Body of pancreas (tissue), 4 donors: Measurements from ENCODE around the gene TCP11. TPM values are rescaled to one million over a fixed set of nuclear protein-coding genes. Genes with fewer than 3 reads are reported as not detected.

ENCODE experiments used
- ATAC-seq: fragments of 150-250 bp; one replicate; pipeline ENCODE4 v1.9.1; 2016
- DNase-seq, 4 donors: peaks; one replicate each; pipeline ENCODE4 v3.0.0-alpha.2; 2019
- H3K27ac ChIP-seq, 4 donors: fragments of 200-600 bp; sonication (generic); 1 replicate in 3 of 4; 2 replicates in 1 of 4; pipeline versions ENCODE4 v1.5.1 to v1.6.1; 2016 to 2019; ENCODE audit warnings: mild to moderate bottlenecking in 1 of 4, mixed read lengths in 1 of 4, moderate library complexity in 1 of 4
- H3K27me3 ChIP-seq, 2 donors: fragments of 200-600 bp; sonication (generic); one replicate each; pipeline ENCODE4 v1.6.0; 2016; ENCODE audit warnings: mild to moderate bottlenecking in 1 of 2
- H3K36me3 ChIP-seq, 2 donors: fragments of 200-600 bp; sonication (generic); replicated peaks in 1 of 2; 2 replicates each; pipeline ENCODE4 v1.5.1; 2016; ENCODE audit warnings: low read depth in 2 of 2; ENCODE audit not compliant: insufficient read depth in 1 of 2
- H3K4me1 ChIP-seq: fragments of 200-600 bp; sonication (generic); one replicate; pipeline ENCODE4 v1.6.0; 2016
- H3K4me3 ChIP-seq, 2 donors: fragments of 200-600 bp; sonication (generic); 1 replicate in 1 of 2; 2 replicates in 1 of 2; pipeline ENCODE4 v1.5.1; 2016 to 2019
- H3K9me3 ChIP-seq, 3 donors: fragments of 200-600 bp; sonication (generic); 1 replicate in 2 of 3; 2 replicates in 1 of 3; pipeline ENCODE4 v1.5.1; 2016
- CTCF ChIP-seq, 7 experiments: fragments of 450-650 bp in 4 of 7; fragments of 200-600 bp in 3 of 7; sonication (generic) in 3 of 7; IDR thresholded peaks; one replicate each; pipeline ENCODE4 v1.5.1; 2016 to 2019; ENCODE audit warnings: antibody characterized with exemption in 7 of 7
- POLR2A ChIP-seq, 3 donors: fragments of 450-650 bp; IDR thresholded peaks; one replicate each; pipeline ENCODE4 v1.6.1; 2016; ENCODE audit warnings: antibody characterized with exemption in 3 of 3, mild to moderate bottlenecking in 2 of 3
- WGBS, 2 donors: methylation state at CpG; one replicate each; pipeline ENCODE4 v1.1.5; 2017; 5-methylcytosine and 5-hydroxymethylcytosine counted together
- intact Hi-C: fragments of 100-400 bp; cut with DNase I; formaldehyde crosslinking; loops from one replicate; pipeline ENCODE4 v1.15.1; 2023
- total RNA-seq, 2 donors: library from RNA; depleted of rRNA; stranded (reverse); fragments of >200 nt; gene quantifications; one replicate each; pipeline ENCODE4 v1.1.0, GENCODE V29; 2016

Gene TCP11
- total RNA-seq, 2 donors from 2014 or later, result not detected

GRCh38 chr6:35099116-35099515 lies 42.0 kb downstream of the TCP11 start:
- 92 to 96% methylated on average over 5 of the region's 5 CpGs for WGBS, 2 donors
- Histone ChIP-seq H3K27ac (no peak overlapping the region), H3K36me3 (no peaks in the 10 kb centered on the region), H3K9me3 (no peaks in the 10 kb centered on the region), H3K4me1 (peaks cover 11% of the 10 kb centered on the region), H3K27me3 (no peaks in the 10 kb centered on the region), H3K4me3 (no peak overlapping the region)
- DNase-seq (no peak), ATAC-seq (no peak)
- no peak for TF ChIP-seq CTCF (IDR thresholded peaks at IDR 0.05)
- TF ChIP-seq POLR2A (IDR thresholded peaks at IDR 0.05), result no peak
- intact Hi-C loops, result no loop called here

GRCh38 chr6:35096129-35096862 lies 44.8 kb downstream of the TCP11 start:
- WGBS, 2 donors, result 11 to 17% methylated on average over 4 of the region's 4 CpGs
- intact Hi-C loops, result no loop called here

GRCh38 chr6:35094183-35094582 lies 47.0 kb downstream of the TCP11 start:
- peaks cover under 1 to 6% of the 10 kb centered on the region in 2 donors for H3K36me3 ChIP-seq
- intact Hi-C loops, result no loop called here
- no peak for ATAC-seq
- 61 to 84% methylated on average over 4 of the region's 4 CpGs for WGBS, 2 donors
- no peaks in the 10 kb centered on the region for H3K27me3 ChIP-seq
- no peak overlapping the region for H3K27ac ChIP-seq
- DNase-seq, result no peak
- TF ChIP-seq POLR2A (IDR thresholded peaks at IDR 0.05) (no peak), CTCF (IDR thresholded peaks at IDR 0.05) (no peak)
- peaks cover 11% of the 10 kb centered on the region for H3K4me1 ChIP-seq
- H3K9me3 ChIP-seq, result no peaks in the 10 kb centered on the region
- no peak overlapping the region for H3K4me3 ChIP-seq

More at GRCh38 chr6:35096129-35096862, 44.8 kb downstream of the TCP11 start:
- no peaks in the 10 kb centered on the region for H3K9me3 ChIP-seq
- no peak overlapping the region for H3K4me3 ChIP-seq
- no peak for DNase-seq
- H3K4me1 ChIP-seq, result peaks cover 11% of the 10 kb centered on the region
- peak; percentile 53 for ATAC-seq
- TF ChIP-seq POLR2A (IDR thresholded peaks at IDR 0.05), result no peak
- TF ChIP-seq CTCF (IDR thresholded peaks at IDR 0.05), result no peak
- H3K27ac ChIP-seq, result peak overlapping the region in 2 of 4 donors; percentile 4 to 9
- no peaks in the 10 kb centered on the region for H3K27me3 ChIP-seq
- H3K36me3 ChIP-seq, result no peaks in the 10 kb centered on the region

DNA sequence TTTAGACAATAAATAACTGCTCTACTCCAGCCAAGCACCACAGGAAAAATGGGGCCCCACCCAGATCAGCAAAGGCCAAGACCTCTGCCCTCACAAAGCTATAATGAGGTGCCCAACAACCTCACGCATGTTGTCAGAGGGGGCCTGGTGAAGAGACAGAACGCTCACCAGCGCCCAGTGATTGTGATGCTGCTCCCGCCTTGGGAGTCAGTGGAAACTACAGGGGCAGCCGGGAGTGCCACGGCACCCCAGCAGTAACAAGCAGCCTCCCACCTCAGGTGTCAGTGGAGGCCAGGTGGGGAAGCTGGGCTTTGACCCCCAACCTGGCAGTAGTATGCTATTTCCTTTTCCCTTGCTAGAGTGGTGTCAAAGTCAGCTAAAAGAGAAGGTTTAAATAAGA lies 47.4 kb downstream of the TCP11 start:
- H3K27ac ChIP-seq, result no peak overlapping the region
- no peaks in the 10 kb centered on the region for H3K27me3 ChIP-seq
- intact Hi-C loops, result no loop called here
- DNase-seq, result no peak
- peaks cover 11% of the 10 kb centered on the region for H3K4me1 ChIP-seq
- H3K4me3 ChIP-seq, result no peak overlapping the region
- no peak for ATAC-seq
- peaks cover 5 to 10% of the 10 kb centered on the region in 2 donors for H3K36me3 ChIP-seq
- H3K9me3 ChIP-seq, result no peaks in the 10 kb centered on the region
- WGBS, 2 donors, result 85 to 89% methylated on average over 4 to 6 of the region's 6 CpGs
- TF ChIP-seq CTCF (IDR thresholded peaks at IDR 0.05), result no peak
- TF ChIP-seq POLR2A (IDR thresholded peaks at IDR 0.05), result no peak

GRCh38 chr6:35093118-35093445 lies 48.1 kb downstream of the TCP11 start:
- Histone ChIP-seq H3K27ac (no peak overlapping the region), H3K4me3 (no peak overlapping the region), H3K9me3 (no peaks in the 10 kb centered on the region), H3K36me3 (peaks cover 12 to 15% of the 10 kb centered on the region in 2 donors), H3K4me1 (peaks cover 11% of the 10 kb centered on the region), H3K27me3 (no peaks in the 10 kb centered on the region)
- 88 to 90% methylated on average over 5 of the region's 5 CpGs for WGBS, 2 donors
- TF ChIP-seq CTCF (IDR thresholded peaks at IDR 0.05) (no peak), POLR2A (IDR thresholded peaks at IDR 0.05) (no peak)
- ATAC-seq, result no peak
- DNase-seq, result no peak
- intact Hi-C loops, result no loop called here
